GM13977 (cell line): ENCODE results near the gene MAP2.
A peak's percentile ranks its signal among the peaks of the same experiment; 100 is the strongest.

Source experiments
- DNase-seq: peaks from one replicate; pipeline ENCODE4 v3.0.0; 2012; ENCODE audit warnings: low spot score
- in situ Hi-C: fragments of 300-500 bp; cut with MboI; formaldehyde crosslinking; loops from one replicate; pipeline ENCODE4 v1.12.0; 2022; ENCODE audit warnings: low sequenced_read_pairs, low pct_unique_long_range_greater_than_20kb, mixed read lengths, inconsistent platforms; ENCODE audit not compliant: unreplicated experiment
- TF ChIP-seq, protein P1 (sequence below): IDR thresholded peaks from 2 replicates; pipeline ENCODE4 v1.5.1; 2012; ENCODE audit warnings: mild to moderate bottlenecking, control low read depth; ENCODE audit not compliant: insufficient read depth; ENCODE audit errors: extremely low read depth, missing control alignments

The MAP2 gene

GRCh38 chr2:209565896-209566582, 142.2 kb downstream of the MAP2 start:
- TF ChIP-seq, protein P1, sequence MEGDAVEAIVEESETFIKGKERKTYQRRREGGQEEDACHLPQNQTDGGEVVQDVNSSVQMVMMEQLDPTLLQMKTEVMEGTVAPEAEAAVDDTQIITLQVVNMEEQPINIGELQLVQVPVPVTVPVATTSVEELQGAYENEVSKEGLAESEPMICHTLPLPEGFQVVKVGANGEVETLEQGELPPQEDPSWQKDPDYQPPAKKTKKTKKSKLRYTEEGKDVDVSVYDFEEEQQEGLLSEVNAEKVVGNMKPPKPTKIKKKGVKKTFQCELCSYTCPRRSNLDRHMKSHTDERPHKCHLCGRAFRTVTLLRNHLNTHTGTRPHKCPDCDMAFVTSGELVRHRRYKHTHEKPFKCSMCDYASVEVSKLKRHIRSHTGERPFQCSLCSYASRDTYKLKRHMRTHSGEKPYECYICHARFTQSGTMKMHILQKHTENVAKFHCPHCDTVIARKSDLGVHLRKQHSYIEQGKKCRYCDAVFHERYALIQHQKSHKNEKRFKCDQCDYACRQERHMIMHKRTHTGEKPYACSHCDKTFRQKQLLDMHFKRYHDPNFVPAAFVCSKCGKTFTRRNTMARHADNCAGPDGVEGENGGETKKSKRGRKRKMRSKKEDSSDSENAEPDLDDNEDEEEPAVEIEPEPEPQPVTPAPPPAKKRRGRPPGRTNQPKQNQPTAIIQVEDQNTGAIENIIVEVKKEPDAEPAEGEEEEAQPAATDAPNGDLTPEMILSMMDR, result no peak
- in situ Hi-C loops, result loop anchor here (25.0 kb wide), 1 partner anchor 229 kb away; no protein-coding TSS in a partner anchor
- no peak for DNase-seq

DNA sequence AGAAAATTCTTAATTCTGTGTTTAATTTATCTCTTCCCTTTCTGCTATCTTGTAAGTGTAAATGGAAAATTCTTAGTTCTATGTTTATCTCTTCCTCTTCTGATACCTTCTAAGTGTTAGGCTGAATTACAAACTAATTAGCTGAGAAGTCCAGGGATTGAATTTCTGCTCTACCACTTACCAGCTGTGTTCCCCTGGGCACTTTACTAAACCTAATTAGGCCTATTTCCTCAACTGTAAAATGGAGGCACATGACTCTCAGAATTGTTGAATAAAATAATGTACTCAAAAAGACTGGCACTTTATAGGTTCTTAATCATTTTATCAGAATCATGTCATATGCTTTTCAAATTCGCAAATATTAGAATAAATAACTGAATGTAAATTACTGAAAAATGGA, 146.3 kb downstream of the MAP2 start:
- no peak for DNase-seq
- in situ Hi-C loops, result loop anchor here (25.0 kb wide), 1 partner anchor 233 kb away; no protein-coding TSS in a partner anchor
- TF ChIP-seq, protein P1, result no peak

- in situ Hi-C loops, result loop anchor here (25.0 kb wide), 1 partner anchor 237 kb away; no protein-coding TSS in a partner anchor
- DNase-seq, result no peak
- TF ChIP-seq, protein P1, result no peak
Measured at GRCh38 chr2:209574515-209574914, 150.7 kb downstream of the MAP2 start.

DNA sequence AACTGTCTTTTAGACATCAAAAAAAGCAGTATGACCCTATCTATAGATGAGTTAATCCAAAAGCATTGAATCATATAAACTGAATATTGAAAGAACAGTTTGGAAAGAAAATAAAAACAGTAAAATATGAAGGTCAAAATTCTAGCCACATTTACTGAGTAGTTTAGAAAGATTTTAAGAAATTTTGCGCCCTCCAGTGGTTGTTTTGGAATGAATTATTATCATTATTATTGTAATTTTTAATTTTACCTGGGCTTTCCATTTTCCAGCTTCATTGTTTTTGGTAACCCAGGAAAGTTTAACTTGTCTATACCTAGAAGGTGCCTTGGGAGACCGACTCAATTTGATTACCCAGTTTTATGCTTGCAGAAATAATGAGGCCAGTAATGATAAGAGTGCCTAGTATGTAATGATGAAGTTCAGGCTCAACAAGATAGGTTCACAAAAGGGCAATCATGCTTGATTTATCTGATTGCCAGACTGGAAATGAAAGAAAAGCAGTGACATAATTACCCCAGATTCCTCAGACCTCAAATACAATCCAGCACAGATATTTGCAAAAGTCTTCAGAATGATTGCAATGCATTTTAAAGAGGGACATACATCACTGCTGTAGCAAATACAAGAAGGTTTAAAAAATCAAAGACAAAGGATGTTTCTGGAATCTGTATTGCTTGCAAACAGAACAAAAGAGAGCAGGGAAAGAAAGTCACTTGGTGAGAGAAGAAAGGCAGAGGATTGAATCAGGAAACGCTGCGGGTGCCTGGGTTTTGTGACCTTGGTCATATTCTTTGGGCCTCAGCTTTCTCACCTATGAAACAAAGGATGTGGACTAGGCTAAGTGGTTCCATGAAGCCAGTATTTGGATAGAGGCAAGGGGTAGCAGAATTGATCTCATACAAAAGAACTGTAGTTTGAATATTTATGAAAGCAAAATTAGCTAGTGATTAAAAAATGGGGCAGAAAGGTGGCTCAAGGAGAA, 153.8 kb downstream of the MAP2 start:
- peak; percentile 10 for DNase-seq
- TF ChIP-seq, protein P1, result peak; percentile 21
- in situ Hi-C loops, result no loop called here

DNA sequence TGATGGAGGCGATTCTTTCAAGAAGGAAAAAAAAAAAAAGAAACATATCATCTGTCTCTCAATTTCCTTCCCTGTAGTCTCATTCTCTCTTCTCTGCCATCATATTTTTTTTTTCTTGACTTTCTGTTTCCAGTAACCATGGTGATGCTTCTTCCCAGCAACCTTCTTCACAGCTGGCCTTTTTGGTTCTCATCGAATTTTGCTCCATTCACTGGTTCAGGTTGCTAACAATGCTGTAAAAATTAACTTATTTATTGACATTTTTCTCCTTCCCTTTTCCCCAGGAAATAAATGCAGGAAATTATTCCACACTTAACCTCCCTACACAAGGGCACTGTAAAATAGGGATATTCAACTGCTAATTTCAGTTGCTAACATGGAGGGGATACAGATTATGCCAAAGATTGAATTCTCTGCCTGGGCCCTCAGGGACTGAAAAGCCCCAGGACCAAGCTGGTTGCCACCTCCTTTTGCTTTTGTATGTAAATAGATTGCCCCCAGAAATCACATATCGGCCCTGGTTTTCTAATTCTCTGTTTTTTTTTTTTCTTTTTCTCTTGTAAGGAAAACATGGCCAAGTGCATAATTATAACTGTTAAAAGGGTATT, 154.7 kb downstream of the MAP2 start:
- no peak for DNase-seq
- in situ Hi-C loops, result no loop called here
- TF ChIP-seq, protein P1, result no peak

DNA sequence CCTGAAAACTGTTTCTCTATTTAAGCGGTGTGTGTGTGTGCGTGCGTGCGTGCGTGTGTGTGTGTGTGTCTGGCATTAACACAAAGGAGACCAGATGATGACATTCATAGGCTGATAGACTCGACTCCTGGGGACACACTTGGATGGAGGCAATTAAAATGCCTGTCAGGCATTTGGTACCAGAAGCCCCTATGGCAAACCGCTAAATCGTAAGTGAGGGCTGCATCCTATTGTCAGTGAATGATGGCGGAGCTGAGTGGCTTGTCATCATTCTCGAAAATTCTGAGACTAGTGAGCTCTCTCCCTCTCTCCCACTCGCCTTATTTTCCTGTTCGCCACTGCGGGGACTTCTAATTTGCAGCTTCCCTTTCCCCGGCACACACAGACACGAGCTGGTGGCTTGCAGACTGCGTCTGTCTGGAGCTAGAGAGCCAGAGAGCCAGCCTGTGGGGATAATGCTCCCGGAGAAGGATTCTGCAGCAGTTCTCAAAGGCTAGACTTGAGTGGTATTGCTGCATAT, 155.4 kb downstream of the MAP2 start:
- DNase-seq, result no peak
- TF ChIP-seq, protein P1, result no peak
- in situ Hi-C loops, result no loop called here
